ENCODE measurements around the gene ATAD1.

DNA sequence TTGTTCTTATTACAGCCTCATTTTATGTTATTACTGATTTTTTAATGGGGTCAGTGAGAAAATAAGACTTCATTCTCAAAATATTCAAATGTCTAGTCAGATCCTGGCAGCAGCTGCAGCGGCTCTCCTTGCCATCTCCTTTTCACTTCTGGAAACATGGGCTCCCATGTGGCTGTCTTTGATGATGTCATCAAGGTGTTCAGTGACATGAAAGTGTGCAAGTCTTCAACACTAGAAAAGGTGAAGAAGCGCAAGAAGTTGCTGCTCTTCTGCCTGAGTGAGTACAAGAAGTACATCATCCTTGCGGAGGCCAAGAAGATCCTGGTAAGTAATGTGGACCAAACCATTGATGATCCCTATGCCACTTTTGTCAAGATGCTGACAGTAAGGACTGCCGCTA lies 25.7 kb upstream of the ATAD1 start:
- TF ChIP-seq, protein P1, sequence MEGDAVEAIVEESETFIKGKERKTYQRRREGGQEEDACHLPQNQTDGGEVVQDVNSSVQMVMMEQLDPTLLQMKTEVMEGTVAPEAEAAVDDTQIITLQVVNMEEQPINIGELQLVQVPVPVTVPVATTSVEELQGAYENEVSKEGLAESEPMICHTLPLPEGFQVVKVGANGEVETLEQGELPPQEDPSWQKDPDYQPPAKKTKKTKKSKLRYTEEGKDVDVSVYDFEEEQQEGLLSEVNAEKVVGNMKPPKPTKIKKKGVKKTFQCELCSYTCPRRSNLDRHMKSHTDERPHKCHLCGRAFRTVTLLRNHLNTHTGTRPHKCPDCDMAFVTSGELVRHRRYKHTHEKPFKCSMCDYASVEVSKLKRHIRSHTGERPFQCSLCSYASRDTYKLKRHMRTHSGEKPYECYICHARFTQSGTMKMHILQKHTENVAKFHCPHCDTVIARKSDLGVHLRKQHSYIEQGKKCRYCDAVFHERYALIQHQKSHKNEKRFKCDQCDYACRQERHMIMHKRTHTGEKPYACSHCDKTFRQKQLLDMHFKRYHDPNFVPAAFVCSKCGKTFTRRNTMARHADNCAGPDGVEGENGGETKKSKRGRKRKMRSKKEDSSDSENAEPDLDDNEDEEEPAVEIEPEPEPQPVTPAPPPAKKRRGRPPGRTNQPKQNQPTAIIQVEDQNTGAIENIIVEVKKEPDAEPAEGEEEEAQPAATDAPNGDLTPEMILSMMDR (IDR thresholded peaks at IDR 0.05; ENCODE audit: low read depth, low read length) = no peak
- TF ChIP-seq EZH2phosphoT487 (IDR thresholded peaks at IDR 0.05; ENCODE audit: low read depth) = no peak
